T-helper 17 cell (primary cell): ENCODE measurements around the gene HNF1A. TPM values are rescaled to one million over a fixed set of nuclear protein-coding genes. Genes with fewer than 3 reads are reported as not detected.
A peak's percentile ranks its signal among the peaks of the same experiment; 100 is the strongest.

Experiments
- ATAC-seq: fragments of 150-1000 bp; cut with Tn5 transposase; 2 replicates; pipeline ENCODE4 v1.10.0; 2021; ENCODE audit warnings: mild to moderate bottlenecking, moderate library complexity
- DNase-seq, 3 donors: peaks; one replicate each; pipeline versions ENCODE4 v3.0.0 to v3.0.0-alpha.2; 2020 to 2021
- H3K9me3 ChIP-seq: one replicate; pipeline ENCODE4 v1.7.0; 2013; ENCODE audit warnings: low read length, mild to moderate bottlenecking; ENCODE audit not compliant: control insufficient read depth, poor library complexity, severe bottlenecking
- H3K27ac Mint-ChIP-seq: one replicate; pipeline ENCODE4 v1.8.0; 2022; ENCODE audit warnings: mild to moderate bottlenecking, moderate library complexity, mixed read lengths
- H3K27me3 Mint-ChIP-seq: one replicate; pipeline ENCODE4 v1.8.0; 2022; ENCODE audit warnings: mixed read lengths
- H3K36me3 Mint-ChIP-seq: one replicate; pipeline ENCODE4 v1.8.0; 2022; ENCODE audit warnings: low read depth, mixed read lengths
- H3K4me1 Mint-ChIP-seq: one replicate; pipeline ENCODE4 v1.8.0; 2022; ENCODE audit warnings: mild to moderate bottlenecking, mixed read lengths
- H3K4me3 Mint-ChIP-seq: one replicate; pipeline ENCODE4 v1.8.0; 2022; ENCODE audit warnings: mild to moderate bottlenecking, moderate library complexity, mixed read lengths
- total RNA-seq, 4 donors: library from RNA in 2 of 4; stranded (reverse) in 2 of 4; gene quantifications; one replicate each; pipeline ENCODE4 v1.2.3 and lab custom pipeline; 2022 to 2026

HNF1A gene, protein sequence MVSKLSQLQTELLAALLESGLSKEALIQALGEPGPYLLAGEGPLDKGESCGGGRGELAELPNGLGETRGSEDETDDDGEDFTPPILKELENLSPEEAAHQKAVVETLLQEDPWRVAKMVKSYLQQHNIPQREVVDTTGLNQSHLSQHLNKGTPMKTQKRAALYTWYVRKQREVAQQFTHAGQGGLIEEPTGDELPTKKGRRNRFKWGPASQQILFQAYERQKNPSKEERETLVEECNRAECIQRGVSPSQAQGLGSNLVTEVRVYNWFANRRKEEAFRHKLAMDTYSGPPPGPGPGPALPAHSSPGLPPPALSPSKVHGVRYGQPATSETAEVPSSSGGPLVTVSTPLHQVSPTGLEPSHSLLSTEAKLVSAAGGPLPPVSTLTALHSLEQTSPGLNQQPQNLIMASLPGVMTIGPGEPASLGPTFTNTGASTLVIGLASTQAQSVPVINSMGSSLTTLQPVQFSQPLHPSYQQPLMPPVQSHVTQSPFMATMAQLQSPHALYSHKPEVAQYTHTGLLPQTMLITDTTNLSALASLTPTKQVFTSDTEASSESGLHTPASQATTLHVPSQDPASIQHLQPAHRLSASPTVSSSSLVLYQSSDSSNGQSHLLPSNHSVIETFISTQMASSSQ
- total RNA-seq (not detected), total RNA-seq (lab: John Stamatoyannopoulos, UW) (0 reads per million in 2 donors)

- Mint-ChIP-seq H3K27ac (no peak within 1 kb of the TSS), H3K4me3 (no peak within 1 kb of the TSS)
- ATAC-seq, result no peak
These were observed at the start of gene HNF1A for GRCh38 chr12:120978296-120979219. Gene HNF1A (plus strand): TSS chr12:120978543. CDS start chr12:120978769, 226 bp downstream.

GRCh38 chr12:120928864-120929652 is 49.3 kb upstream of the HNF1A start:
- Mint-ChIP-seq H3K27me3 (no peaks in the 10 kb centered on the region), H3K4me1 (peaks cover 5% of the 10 kb centered on the region), H3K27ac (no peak overlapping the region), H3K36me3 (peaks cover 3% of the 10 kb centered on the region), H3K4me3 (no peak overlapping the region)
- no peaks in the 10 kb centered on the region for H3K9me3 ChIP-seq
- ATAC-seq (no peak), DNase-seq (no peak)

More at GRCh38 chr12:120978296-120979219, at the start of gene HNF1A:
- Mint-ChIP-seq H3K27me3 (peaks cover 5% of the 10 kb centered on the region), H3K4me1 (peaks cover 2% of the 10 kb centered on the region), H3K36me3 (peaks cover 3% of the 10 kb centered on the region)
- DNase-seq, result no peak
- H3K9me3 ChIP-seq, result no peaks in the 10 kb centered on the region

- Mint-ChIP-seq H3K27ac (no peak overlapping the region), H3K36me3 (no peaks in the 10 kb centered on the region), H3K4me1 (peaks cover 5% of the 10 kb centered on the region), H3K27me3 (peaks cover 4% of the 10 kb centered on the region), H3K4me3 (no peak overlapping the region)
- ATAC-seq (no peak), DNase-seq (no peak)
- no peaks in the 10 kb centered on the region for H3K9me3 ChIP-seq
These were observed 48.3 kb upstream of the HNF1A start for GRCh38 chr12:120930032-120930431.

- ATAC-seq (no peak), DNase-seq (no peak)
- peaks cover 4% of the 10 kb centered on the region for H3K27me3 Mint-ChIP-seq
- H3K27ac Mint-ChIP-seq, result no peak overlapping the region
- H3K4me3 Mint-ChIP-seq, result no peak overlapping the region
- no peaks in the 10 kb centered on the region for H3K9me3 ChIP-seq
- H3K36me3 Mint-ChIP-seq, result peaks cover 2% of the 10 kb centered on the region
- H3K4me1 Mint-ChIP-seq, result peaks cover 5% of the 10 kb centered on the region
These were observed 46.3 kb upstream of the HNF1A start for GRCh38 chr12:120932058-120932457.

- no peak overlapping the region for H3K4me3 Mint-ChIP-seq
- no peak overlapping the region for H3K27ac Mint-ChIP-seq
- H3K4me1 Mint-ChIP-seq, result peaks cover 5% of the 10 kb centered on the region
- H3K9me3 ChIP-seq, result no peaks in the 10 kb centered on the region
- DNase-seq (no peak), ATAC-seq (no peak)
- H3K27me3 Mint-ChIP-seq, result peaks cover 4% of the 10 kb centered on the region
- peaks cover 2% of the 10 kb centered on the region for H3K36me3 Mint-ChIP-seq
These were observed 45.3 kb upstream of the HNF1A start for GRCh38 chr12:120932956-120933526.

- peaks cover 4% of the 10 kb centered on the region for H3K27me3 Mint-ChIP-seq
- no peak overlapping the region for H3K4me3 Mint-ChIP-seq
- peaks cover 2% of the 10 kb centered on the region for H3K36me3 Mint-ChIP-seq
- DNase-seq (no peak), ATAC-seq (no peak)
- no peaks in the 10 kb centered on the region for H3K9me3 ChIP-seq
- peaks cover 5% of the 10 kb centered on the region for H3K4me1 Mint-ChIP-seq
- H3K27ac Mint-ChIP-seq, result peak overlapping the region; percentile 41
These were observed 44.6 kb upstream of the HNF1A start for GRCh38 chr12:120933786-120934185.

DNA sequence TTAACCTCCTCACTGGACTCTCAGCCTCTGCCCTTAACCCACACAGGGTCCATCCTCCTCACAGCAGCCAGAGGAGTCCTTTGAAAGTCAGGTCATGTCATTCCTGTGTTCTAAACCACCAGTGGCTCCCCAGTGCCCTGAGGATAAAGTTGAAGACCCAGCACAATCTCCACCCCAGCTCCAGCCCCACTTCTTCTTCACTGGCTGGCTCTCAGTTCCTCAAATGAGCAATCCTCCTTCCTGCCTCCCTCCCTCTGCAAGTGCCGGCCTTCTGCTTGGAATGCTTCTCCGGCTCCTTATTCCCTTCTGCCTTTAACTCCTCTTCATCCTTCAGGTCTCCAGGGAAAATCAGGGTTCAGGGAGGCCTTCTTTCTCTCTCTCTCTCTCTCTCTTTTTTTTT is 42.1 kb upstream of the HNF1A start:
- ATAC-seq, result no peak
- DNase-seq, result no peak

GRCh38 chr12:120938496-120938895 is 39.8 kb upstream of the HNF1A start:
- Mint-ChIP-seq H3K4me1 (peaks cover under 1% of the 10 kb centered on the region), H3K36me3 (peaks cover 2% of the 10 kb centered on the region), H3K27ac (no peak overlapping the region), H3K27me3 (peaks cover 4% of the 10 kb centered on the region), H3K4me3 (no peak overlapping the region)
- H3K9me3 ChIP-seq, result no peaks in the 10 kb centered on the region
- no peak for DNase-seq
- ATAC-seq, result no peak

More for the DNA sequence above, 42.1 kb upstream of the HNF1A start:
- peaks cover 4% of the 10 kb centered on the region for H3K27me3 Mint-ChIP-seq
- no peaks in the 10 kb centered on the region for H3K9me3 ChIP-seq
- H3K36me3 Mint-ChIP-seq, result peaks cover 2% of the 10 kb centered on the region
- H3K4me3 Mint-ChIP-seq, result no peak overlapping the region
- H3K27ac Mint-ChIP-seq, result no peak overlapping the region
- H3K4me1 Mint-ChIP-seq, result peaks cover 5% of the 10 kb centered on the region

GRCh38 chr12:120939523-120939922 is 38.8 kb upstream of the HNF1A start:
- no peak overlapping the region for H3K27ac Mint-ChIP-seq
- no peak for DNase-seq
- no peak for ATAC-seq
- peaks cover 2% of the 10 kb centered on the region for H3K36me3 Mint-ChIP-seq
- no peaks in the 10 kb centered on the region for H3K9me3 ChIP-seq
- H3K4me1 Mint-ChIP-seq, result peaks cover under 1% of the 10 kb centered on the region
- H3K27me3 Mint-ChIP-seq, result peaks cover 1% of the 10 kb centered on the region
- no peak overlapping the region for H3K4me3 Mint-ChIP-seq

GRCh38 chr12:120940006-120940405 is 38.3 kb upstream of the HNF1A start:
- peaks cover 3% of the 10 kb centered on the region for H3K4me1 Mint-ChIP-seq
- H3K4me3 Mint-ChIP-seq, result no peak overlapping the region
- H3K27me3 Mint-ChIP-seq, result no peaks in the 10 kb centered on the region
- H3K36me3 Mint-ChIP-seq, result peaks cover 2% of the 10 kb centered on the region
- DNase-seq, result no peak
- H3K9me3 ChIP-seq, result no peaks in the 10 kb centered on the region
- no peak for ATAC-seq
- H3K27ac Mint-ChIP-seq, result no peak overlapping the region

DNA sequence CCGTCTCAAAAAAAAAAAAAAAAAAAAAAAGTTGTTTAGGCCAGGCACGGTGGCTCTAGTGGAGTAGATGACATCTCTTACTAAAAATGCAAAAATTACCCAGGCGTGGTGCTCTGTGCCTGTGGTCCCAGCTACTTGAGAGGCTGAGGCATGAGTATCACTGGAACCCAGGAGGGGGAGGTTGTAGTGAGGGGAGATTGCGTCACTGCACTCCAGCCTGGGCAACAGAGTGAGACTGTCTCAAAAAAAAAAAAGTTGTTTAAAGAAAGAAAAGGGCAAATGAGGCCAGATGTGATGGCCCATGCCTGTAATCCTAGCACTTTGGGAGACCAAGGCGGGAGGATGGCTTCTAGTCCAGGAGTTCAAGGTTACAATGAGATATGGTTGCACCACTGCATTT is 37.5 kb upstream of the HNF1A start:
- no peak overlapping the region for H3K27ac Mint-ChIP-seq
- no peaks in the 10 kb centered on the region for H3K9me3 ChIP-seq
- H3K4me1 Mint-ChIP-seq, result peaks cover 3% of the 10 kb centered on the region
- H3K4me3 Mint-ChIP-seq, result no peak overlapping the region
- no peaks in the 10 kb centered on the region for H3K36me3 Mint-ChIP-seq
- DNase-seq (no peak), ATAC-seq (no peak)
- no peaks in the 10 kb centered on the region for H3K27me3 Mint-ChIP-seq

DNA sequence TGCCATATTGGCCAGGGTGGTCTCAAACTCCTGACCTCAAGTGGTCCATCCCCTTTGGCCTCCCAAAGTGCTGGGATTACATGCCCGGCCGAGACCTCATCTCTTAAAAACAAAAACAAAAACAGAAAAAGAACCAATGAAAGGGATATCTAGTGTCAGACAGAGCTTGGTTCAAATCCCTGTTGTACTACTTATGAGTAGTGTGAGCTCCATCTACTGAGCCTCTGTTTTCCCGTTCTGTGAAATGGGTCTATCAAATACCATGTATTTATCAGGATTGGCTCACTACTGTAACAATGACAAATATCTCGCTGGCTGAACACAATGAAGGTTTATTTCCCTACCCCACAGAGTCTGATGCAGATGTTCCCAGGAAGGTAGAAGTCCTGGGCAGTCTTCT is 36.9 kb upstream of the HNF1A start:
- ATAC-seq, result no peak
- Mint-ChIP-seq H3K27ac (no peak overlapping the region), H3K27me3 (no peaks in the 10 kb centered on the region)

More for the DNA sequence above, 36.9 kb upstream of the HNF1A start:
- Mint-ChIP-seq H3K36me3 (no peaks in the 10 kb centered on the region), H3K4me3 (no peak overlapping the region), H3K4me1 (peaks cover 3% of the 10 kb centered on the region)
- no peak for DNase-seq
- no peaks in the 10 kb centered on the region for H3K9me3 ChIP-seq
